ENCODE measurements around the gene NTF4. TPM values are rescaled to one million over a fixed set of nuclear protein-coding genes. Genes with fewer than 3 reads are reported as not detected.
"Not testable (repeated sequence)": the region's sequence is repeated elsewhere in the genome, so short reads cannot be mapped to it uniquely, and the experiment has no call there.

The NTF4 gene
- total and polyA plus RNA-seq, 2 of the 8 experiments (the other 6 are each of a cell fraction or from before 2014, with no cell fraction given): 3.1 to 6.5 TPM

DNA sequence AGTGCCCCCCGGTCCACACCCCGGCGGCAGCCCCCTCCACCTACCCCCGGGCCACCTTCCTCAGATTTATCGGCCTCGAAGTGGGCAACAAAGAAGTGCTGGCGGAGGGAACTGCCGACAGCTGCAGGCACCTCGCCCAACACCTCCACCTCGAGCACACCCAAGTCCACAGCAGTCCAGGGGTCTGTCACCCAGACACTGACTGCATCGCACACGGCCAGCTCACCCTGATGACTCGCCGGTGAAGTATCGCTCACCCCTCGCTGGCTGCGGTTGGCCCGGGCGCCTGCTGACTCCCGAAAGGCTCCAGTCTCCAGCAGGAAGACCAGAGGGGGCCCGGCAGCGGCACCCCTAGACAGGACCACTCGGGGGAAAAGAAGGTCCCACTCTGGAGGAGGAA, 39.0 kb downstream of the NTF4 start:
- FAIRE-seq; H3K36me3 ChIP-seq (ENCODE audit: control insufficient read depth in 2 of 4, insufficient read depth in 4 of 4, low read length in 3 of 4); H3K4me2 ChIP-seq (ENCODE audit: insufficient read depth in 1 of 2, low read depth in 2 of 2, low read length in 2 of 2); H2BK120ac ChIP-seq (replicated peaks; ENCODE audit: low read depth, low read length); H3K4me3 ChIP-seq (ENCODE audit: extremely low read depth in 1 of 4, insufficient read depth in 2 of 4, low read depth in 3 of 4, low read length in 4 of 4); H3K23me2 ChIP-seq (ENCODE audit: low read depth, low read length); H4K5ac ChIP-seq (ENCODE audit: insufficient read length, low read depth, low read length); H2AFZ ChIP-seq (ENCODE audit: low read length); H2AK5ac ChIP-seq (ENCODE audit: low read depth, low read length); POLR2A ChIA-PET (ENCODE audit: partially characterized antibody); H3K79me1 ChIP-seq (ENCODE audit: low read depth, low read length); H3K27me3 ChIP-seq (replicated peaks in 1 of 4; ENCODE audit: control insufficient read depth in 3 of 4, extremely low read depth in 1 of 4, insufficient read depth in 3 of 4, low read length in 3 of 4); H4K91ac ChIP-seq (replicated peaks; ENCODE audit: insufficient read length, low read length); H3K9ac ChIP-seq (replicated peaks in 1 of 4; ENCODE audit: extremely low read depth in 1 of 4, low read depth in 3 of 4, low read length in 3 of 4); H2BK20ac ChIP-seq (ENCODE audit: low read length); CTCF ChIA-PET (ENCODE audit: partially characterized antibody); H3K27ac ChIP-seq (ENCODE audit: low read depth, low read length); H4K8ac ChIP-seq (ENCODE audit: extremely low read depth, insufficient read depth, low read length); H3K4ac ChIP-seq (replicated peaks; ENCODE audit: insufficient read length, low read depth, low read length); H3K18ac ChIP-seq (ENCODE audit: extremely low read depth, low read length); H2BK15ac ChIP-seq (ENCODE audit: low read length); H3K14ac ChIP-seq (ENCODE audit: insufficient read length); DNase-seq (ENCODE audit: low read depth in 1 of 2, low spot score in 2 of 2); H3K56ac ChIP-seq (replicated peaks; ENCODE audit: insufficient read length, low read depth, low read length); H2BK12ac ChIP-seq (ENCODE audit: low read depth, low read length); H4K20me1 ChIP-seq (replicated peaks in 1 of 2; ENCODE audit: control insufficient read depth in 1 of 2, insufficient read depth in 2 of 2, low read length in 2 of 2); H3K4me1 ChIP-seq (replicated peaks in 1 of 4; ENCODE audit: control insufficient read depth in 3 of 4, insufficient read depth in 4 of 4, low read length in 3 of 4); H3K79me2 ChIP-seq (ENCODE audit: control insufficient read depth in 1 of 2, insufficient read depth in 2 of 2, low read length in 2 of 2); H3K9me3 ChIP-seq (ENCODE audit: insufficient read depth in 2 of 2, low read depth in 1 of 2, low read length in 1 of 2); H3K23ac ChIP-seq (ENCODE audit: insufficient read length); H2BK5ac ChIP-seq (ENCODE audit: low read depth, low read length): not testable (repeated sequence)
- WGBS, 2 experiments (ENCODE audit: extremely low coverage in 1 of 2, insufficient coverage in 1 of 2, insufficient read length in 1 of 2, insufficient replicate concordance in 2 of 2, low coverage in 1 of 2, low lambda C conversion rate in 2 of 2, missing lambda C conversion rate in 1 of 2): 88% methylated on average over 22 of the region's 23 CpGs; no CpG with 5 or more reads in 1 of the 2 experiments

DNA sequence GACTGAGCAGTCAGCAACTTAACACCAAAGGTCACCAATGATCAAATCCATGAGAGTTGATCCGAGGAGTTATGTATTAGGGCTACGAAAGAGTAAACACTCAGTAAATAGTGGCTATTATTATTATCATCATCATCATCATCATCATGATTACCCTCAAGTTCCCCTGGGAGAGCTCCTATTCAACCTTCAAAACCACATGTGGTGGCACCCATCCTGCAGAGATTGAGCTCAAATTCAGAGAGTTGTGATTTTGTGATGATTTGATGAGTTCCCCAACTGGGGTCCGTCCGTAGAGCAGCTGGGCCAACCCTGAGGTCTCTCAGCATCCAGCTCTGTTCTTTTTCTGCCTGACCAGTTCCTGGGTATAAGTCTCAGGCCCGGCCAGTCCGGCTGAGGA, 39.5 kb downstream of the NTF4 start:
- H3K14ac ChIP-seq (ENCODE audit: insufficient read length); H4K5ac ChIP-seq (ENCODE audit: insufficient read length, low read depth, low read length); H2BK20ac ChIP-seq (ENCODE audit: low read length); H3K27ac ChIP-seq (ENCODE audit: low read depth, low read length); H3K23me2 ChIP-seq (ENCODE audit: low read depth, low read length); H3K27me3 ChIP-seq (replicated peaks in 1 of 4; ENCODE audit: control insufficient read depth in 3 of 4, extremely low read depth in 1 of 4, insufficient read depth in 3 of 4, low read length in 3 of 4); POLR2A ChIA-PET (ENCODE audit: partially characterized antibody); H3K56ac ChIP-seq (replicated peaks; ENCODE audit: insufficient read length, low read depth, low read length); H2AFZ ChIP-seq (ENCODE audit: low read length); H3K9ac ChIP-seq (replicated peaks in 1 of 4; ENCODE audit: extremely low read depth in 1 of 4, low read depth in 3 of 4, low read length in 3 of 4); H3K79me1 ChIP-seq (ENCODE audit: low read depth, low read length); H2AK5ac ChIP-seq (ENCODE audit: low read depth, low read length); DNase-seq (ENCODE audit: low read depth in 1 of 2, low spot score in 2 of 2); H4K8ac ChIP-seq (ENCODE audit: extremely low read depth, insufficient read depth, low read length); H2BK120ac ChIP-seq (replicated peaks; ENCODE audit: low read depth, low read length); H2BK5ac ChIP-seq (ENCODE audit: low read depth, low read length); H3K9me3 ChIP-seq (ENCODE audit: insufficient read depth in 2 of 2, low read depth in 1 of 2, low read length in 1 of 2); CTCF ChIA-PET (ENCODE audit: partially characterized antibody); H3K79me2 ChIP-seq (ENCODE audit: control insufficient read depth in 1 of 2, insufficient read depth in 2 of 2, low read length in 2 of 2); H3K4me2 ChIP-seq (ENCODE audit: insufficient read depth in 1 of 2, low read depth in 2 of 2, low read length in 2 of 2); FAIRE-seq; H4K20me1 ChIP-seq (replicated peaks in 1 of 2; ENCODE audit: control insufficient read depth in 1 of 2, insufficient read depth in 2 of 2, low read length in 2 of 2); H3K18ac ChIP-seq (ENCODE audit: extremely low read depth, low read length); H2BK12ac ChIP-seq (ENCODE audit: low read depth, low read length); H3K4me3 ChIP-seq (ENCODE audit: extremely low read depth in 1 of 4, insufficient read depth in 2 of 4, low read depth in 3 of 4, low read length in 4 of 4); H3K4me1 ChIP-seq (replicated peaks in 1 of 4; ENCODE audit: control insufficient read depth in 3 of 4, insufficient read depth in 4 of 4, low read length in 3 of 4); H3K23ac ChIP-seq (ENCODE audit: insufficient read length); H3K4ac ChIP-seq (replicated peaks; ENCODE audit: insufficient read length, low read depth, low read length); H4K91ac ChIP-seq (replicated peaks; ENCODE audit: insufficient read length, low read length); H3K36me3 ChIP-seq (ENCODE audit: control insufficient read depth in 2 of 4, insufficient read depth in 4 of 4, low read length in 3 of 4); H2BK15ac ChIP-seq (ENCODE audit: low read length): not testable (repeated sequence)
- 83% methylated on average over 2 of the region's 6 CpGs; no CpG with 5 or more reads in 1 of the 2 experiments for WGBS, 2 experiments (ENCODE audit: extremely low coverage in 1 of 2, insufficient coverage in 1 of 2, insufficient read length in 1 of 2, insufficient replicate concordance in 2 of 2, low coverage in 1 of 2, low lambda C conversion rate in 2 of 2, missing lambda C conversion rate in 1 of 2)

Measured in H1 (cell line).